ENCODE data around the gene DUSP22. TPM values are rescaled to one million over a fixed set of nuclear protein-coding genes. Genes with fewer than 3 reads are reported as not detected.
A peak's percentile ranks its signal among the peaks of the same experiment; 100 is the strongest.
"Not testable (repeated sequence)": the region's sequence is repeated elsewhere in the genome, so short reads cannot be mapped to it uniquely, and the experiment has no call there.

Gene DUSP22
- total RNA-seq, 1 donor from 2014 or later: 50.0 TPM

- no peak for DNase-seq (ENCODE audit: missing footprints)
- intact Hi-C loops (cut with DNase I): no loop called here
- ATAC-seq: no peak
Observed at GRCh38 chr6:319177-320131, 27.2 kb downstream of the DUSP22 start.

- ATAC-seq (no peak), DNase-seq (ENCODE audit: missing footprints) (peak; percentile 45)
Observed at GRCh38 chr6:320351-321157, 28.3 kb downstream of the DUSP22 start.

GRCh38 chr6:321158-321438 lies 28.8 kb downstream of the DUSP22 start:
- intact Hi-C loops (cut with DNase I): no loop called here
- no peak for ATAC-seq
- no peak for DNase-seq (ENCODE audit: missing footprints)

More at GRCh38 chr6:320351-321157, 28.3 kb downstream of the DUSP22 start:
- intact Hi-C loops (cut with DNase I): no loop called here

GRCh38 chr6:321536-322258 lies 29.4 kb downstream of the DUSP22 start:
- intact Hi-C loops (cut with DNase I): no loop called here
- no peak for ATAC-seq
- DNase-seq (ENCODE audit: missing footprints): no peak

GRCh38 chr6:322259-322930 lies 30.1 kb downstream of the DUSP22 start:
- DNase-seq (ENCODE audit: missing footprints) (peak; percentile 47), ATAC-seq (no peak)
- intact Hi-C loops (cut with DNase I): no loop called here

DNA sequence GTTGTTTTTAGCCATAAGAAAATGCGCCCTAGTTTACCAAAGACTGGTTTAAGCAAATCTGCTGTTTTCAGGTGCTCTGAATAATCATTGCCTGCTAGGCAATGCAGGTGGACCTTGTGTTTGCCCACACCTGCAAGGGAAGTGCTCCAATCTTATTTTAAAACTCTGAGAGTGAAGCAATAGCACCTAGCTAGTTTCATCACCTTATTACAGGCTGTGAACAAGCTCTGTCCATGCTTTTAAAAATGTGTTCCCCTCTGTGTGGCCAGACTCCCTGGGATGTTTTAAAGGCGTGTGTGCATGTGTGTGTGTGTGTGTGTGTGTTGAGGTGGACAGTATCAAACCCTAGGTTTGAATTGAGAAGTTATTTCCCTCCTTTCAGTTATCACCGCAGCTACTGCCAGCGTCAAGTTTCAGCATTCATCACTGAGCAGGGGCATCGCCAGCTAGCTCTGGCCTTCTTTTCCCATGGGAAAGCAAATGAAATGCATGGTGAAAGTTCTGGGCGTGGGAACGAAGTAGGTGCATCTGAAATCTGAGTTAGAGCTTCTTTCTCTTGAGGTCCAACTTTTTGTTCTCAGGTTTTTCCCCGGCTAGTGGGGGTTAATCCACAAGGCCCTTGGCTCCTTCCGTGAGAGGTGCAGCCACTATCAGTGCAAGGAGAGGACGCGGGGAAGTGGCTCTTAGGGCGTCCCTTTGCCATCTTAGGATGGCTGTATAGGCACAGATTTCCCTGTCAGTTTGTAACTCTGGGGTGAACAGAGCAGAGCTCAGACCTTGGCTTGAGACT lies 30.8 kb downstream of the DUSP22 start:
- intact Hi-C loops (cut with DNase I): no loop called here
- no peak for ATAC-seq
- DNase-seq (ENCODE audit: missing footprints): peak; percentile 48

- intact Hi-C loops (cut with DNase I): no loop called here
- ATAC-seq (no peak), DNase-seq (ENCODE audit: missing footprints) (peak; percentile 40)
Observed at GRCh38 chr6:323730-324088, 31.4 kb downstream of the DUSP22 start.

GRCh38 chr6:324116-324728 lies 31.9 kb downstream of the DUSP22 start:
- DNase-seq (ENCODE audit: missing footprints): peak; percentile 74
- ATAC-seq: no peak
- intact Hi-C loops (cut with DNase I): no loop called here

- ATAC-seq (no peak), DNase-seq (ENCODE audit: missing footprints) (peak; percentile 59)
- intact Hi-C loops (cut with DNase I): no loop called here
Observed at GRCh38 chr6:324729-325125, 32.4 kb downstream of the DUSP22 start.

- intact Hi-C loops (cut with DNase I); ATAC-seq: not testable (repeated sequence)
- DNase-seq (ENCODE audit: missing footprints): peak; percentile 16
Observed at GRCh38 chr6:325161-325860, 33.0 kb downstream of the DUSP22 start.

GRCh38 chr6:326066-326465 lies 33.8 kb downstream of the DUSP22 start:
- DNase-seq (ENCODE audit: missing footprints): peak; percentile 30
- ATAC-seq; intact Hi-C loops (cut with DNase I): not testable (repeated sequence)

DNA sequence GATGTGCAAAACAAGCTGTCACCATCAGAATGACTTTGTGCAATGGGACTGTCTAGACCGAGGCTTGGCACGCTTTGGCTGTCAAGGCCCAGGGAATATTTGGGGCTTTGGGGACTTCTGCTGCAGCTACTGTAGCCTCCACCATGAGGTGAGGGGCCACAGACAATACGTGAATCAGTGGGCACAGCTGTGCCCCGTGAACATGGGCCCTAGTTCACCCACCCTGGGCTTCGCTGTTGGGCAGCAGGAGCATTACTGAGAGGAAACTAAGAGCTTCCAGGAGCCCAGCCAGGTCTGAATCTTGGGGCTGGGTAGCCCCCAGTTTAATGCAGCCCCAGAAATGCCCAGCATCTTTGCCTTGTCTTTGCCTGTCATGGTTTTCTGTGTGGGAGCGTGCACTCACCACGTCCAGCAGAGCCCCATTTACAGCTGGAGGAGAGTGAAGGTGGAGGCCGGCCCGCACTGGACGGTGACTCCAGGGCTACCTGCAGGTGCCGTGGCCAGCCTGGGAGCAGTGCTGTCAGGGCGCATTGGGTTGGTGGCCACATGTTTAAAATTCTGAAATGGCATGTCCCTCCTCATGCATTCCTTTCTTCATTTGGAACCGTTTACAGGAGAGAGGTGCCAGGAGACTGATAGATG lies 34.7 kb downstream of the DUSP22 start:
- ATAC-seq: peak; percentile 18

GRCh38 chr6:327538-328116 lies 35.3 kb downstream of the DUSP22 start:
- intact Hi-C loops (cut with DNase I): no loop called here
- DNase-seq (ENCODE audit: missing footprints) (peak; percentile 50), ATAC-seq (peak; percentile 26)

More for the DNA sequence above, 34.7 kb downstream of the DUSP22 start:
- peak; percentile 77 for DNase-seq (ENCODE audit: missing footprints)
- intact Hi-C loops (cut with DNase I): no loop called here

DNA sequence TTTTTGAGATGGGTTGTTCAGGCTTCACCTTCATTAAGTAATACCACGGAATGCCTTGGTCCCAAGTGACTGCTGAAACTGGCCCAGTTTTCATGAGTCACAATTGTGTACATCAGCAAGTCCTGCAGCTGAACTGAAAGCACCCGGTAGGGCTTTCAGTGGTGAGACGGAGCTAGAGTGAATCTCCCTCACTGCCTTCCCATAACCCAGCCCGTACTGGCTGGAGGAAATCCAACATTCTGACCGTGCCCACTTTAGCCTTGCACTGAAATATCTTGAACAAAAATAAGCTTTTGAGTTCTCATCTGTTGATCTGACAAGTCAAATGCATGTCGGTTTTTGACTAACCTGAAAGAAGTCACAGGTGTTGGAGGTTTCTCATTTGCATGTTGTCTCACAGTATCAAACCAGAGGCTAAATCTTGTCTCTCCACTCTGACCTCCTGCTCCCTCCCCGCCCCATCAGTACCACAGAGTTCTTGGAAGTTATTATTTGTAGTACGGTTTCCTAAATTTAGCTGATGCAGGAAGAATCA lies 35.9 kb downstream of the DUSP22 start:
- DNase-seq (ENCODE audit: missing footprints) (peak; percentile 69), ATAC-seq (peak; percentile 62)
- intact Hi-C loops (cut with DNase I): no loop called here

GRCh38 chr6:328924-329323 lies 36.6 kb downstream of the DUSP22 start:
- ATAC-seq: no peak
- peak; percentile 45 for DNase-seq (ENCODE audit: missing footprints)
- intact Hi-C loops (cut with DNase I): no loop called here

All from Right ventricle myocardium inferior (tissue), 1 donor.